ENCODE measurements around the gene LYVE1. TPM values are rescaled to one million over a fixed set of nuclear protein-coding genes. Genes with fewer than 3 reads are reported as not detected.
"Not testable (repeated sequence)": the region's sequence is repeated elsewhere in the genome, so short reads cannot be mapped to it uniquely, and the experiment has no call there.

The LYVE1 gene
- total RNA-seq, 1 donor from 2014 or later: not detected

GRCh38 chr11:10602366-10602765 is 33.9 kb upstream of the LYVE1 start:
- Mint-ChIP-seq H3K27ac (no peak overlapping the region), H3K4me1 (ENCODE audit: low read depth) (peaks cover 12% of the 10 kb centered on the region), H3K27me3 (ENCODE audit: low read depth) (no peaks in the 10 kb centered on the region), H3K9me3 (no peaks in the 10 kb centered on the region), H3K36me3 (ENCODE audit: low read depth) (no peaks in the 10 kb centered on the region), H3K4me3 (ENCODE audit: low read depth) (no peak overlapping the region)
- intact Hi-C loops (cut with micrococcal nuclease): no loop called here
- DNase-seq (ENCODE audit: low spot score): no peak

- Mint-ChIP-seq H3K27ac (no peak overlapping the region), H3K27me3 (ENCODE audit: low read depth) (no peaks in the 10 kb centered on the region), H3K36me3 (ENCODE audit: low read depth) (no peaks in the 10 kb centered on the region), H3K9me3 (no peaks in the 10 kb centered on the region), H3K4me3 (ENCODE audit: low read depth) (no peak overlapping the region), H3K4me1 (ENCODE audit: low read depth) (peaks cover 12% of the 10 kb centered on the region)
- DNase-seq (ENCODE audit: low spot score): no peak
- intact Hi-C loops (cut with micrococcal nuclease): no loop called here
Measured at GRCh38 chr11:10601837-10602236, 33.4 kb upstream of the LYVE1 start.

GRCh38 chr11:10600570-10601248 is 32.2 kb upstream of the LYVE1 start:
- no peak overlapping the region for H3K27ac Mint-ChIP-seq
- DNase-seq (ENCODE audit: low spot score): no peak
- peaks cover 8% of the 10 kb centered on the region for H3K9me3 Mint-ChIP-seq
- no peaks in the 10 kb centered on the region for H3K27me3 Mint-ChIP-seq (ENCODE audit: low read depth)
- intact Hi-C loops (cut with micrococcal nuclease): no loop called here
- H3K4me3 Mint-ChIP-seq (ENCODE audit: low read depth): no peak overlapping the region
- no peaks in the 10 kb centered on the region for H3K36me3 Mint-ChIP-seq (ENCODE audit: low read depth)
- peaks cover 3% of the 10 kb centered on the region for H3K4me1 Mint-ChIP-seq (ENCODE audit: low read depth)

GRCh38 chr11:10599388-10600175 is 31.1 kb upstream of the LYVE1 start:
- peaks cover 3% of the 10 kb centered on the region for H3K4me1 Mint-ChIP-seq (ENCODE audit: low read depth)
- no peak overlapping the region for H3K27ac Mint-ChIP-seq
- peaks cover 10% of the 10 kb centered on the region for H3K9me3 Mint-ChIP-seq
- intact Hi-C loops (cut with micrococcal nuclease): no loop called here
- DNase-seq (ENCODE audit: low spot score): no peak
- H3K27me3 Mint-ChIP-seq (ENCODE audit: low read depth): no peaks in the 10 kb centered on the region
- no peak overlapping the region for H3K4me3 Mint-ChIP-seq (ENCODE audit: low read depth)
- H3K36me3 Mint-ChIP-seq (ENCODE audit: low read depth): no peaks in the 10 kb centered on the region

GRCh38 chr11:10598816-10599215 is 30.4 kb upstream of the LYVE1 start:
- Mint-ChIP-seq H3K4me3 (ENCODE audit: low read depth) (no peak overlapping the region), H3K36me3 (ENCODE audit: low read depth) (no peaks in the 10 kb centered on the region), H3K4me1 (ENCODE audit: low read depth) (peaks cover 4% of the 10 kb centered on the region), H3K27me3 (ENCODE audit: low read depth) (no peaks in the 10 kb centered on the region), H3K9me3 (peaks cover 10% of the 10 kb centered on the region), H3K27ac (no peak overlapping the region)
- DNase-seq (ENCODE audit: low spot score): no peak
- intact Hi-C loops (cut with micrococcal nuclease): no loop called here

GRCh38 chr11:10597877-10598351 is 29.4 kb upstream of the LYVE1 start:
- intact Hi-C loops (cut with micrococcal nuclease): no loop called here
- peaks cover 10% of the 10 kb centered on the region for H3K9me3 Mint-ChIP-seq
- peaks cover 4% of the 10 kb centered on the region for H3K4me1 Mint-ChIP-seq (ENCODE audit: low read depth)
- no peaks in the 10 kb centered on the region for H3K36me3 Mint-ChIP-seq (ENCODE audit: low read depth)
- no peak overlapping the region for H3K4me3 Mint-ChIP-seq (ENCODE audit: low read depth)
- no peaks in the 10 kb centered on the region for H3K27me3 Mint-ChIP-seq (ENCODE audit: low read depth)
- no peak overlapping the region for H3K27ac Mint-ChIP-seq
- no peak for DNase-seq (ENCODE audit: low spot score)

GRCh38 chr11:10595840-10596239 is 27.4 kb upstream of the LYVE1 start:
- intact Hi-C loops (cut with micrococcal nuclease); H3K4me1 Mint-ChIP-seq (ENCODE audit: low read depth); H3K36me3 Mint-ChIP-seq (ENCODE audit: low read depth); H3K27me3 Mint-ChIP-seq (ENCODE audit: low read depth); DNase-seq (ENCODE audit: low spot score); H3K9me3 Mint-ChIP-seq; H3K4me3 Mint-ChIP-seq (ENCODE audit: low read depth); H3K27ac Mint-ChIP-seq: not testable (repeated sequence)

- H3K27me3 Mint-ChIP-seq (ENCODE audit: low read depth): peaks cover 3% of the 10 kb centered on the region
- peaks cover 6% of the 10 kb centered on the region for H3K4me1 Mint-ChIP-seq (ENCODE audit: low read depth)
- DNase-seq (ENCODE audit: low spot score): no peak
- H3K36me3 Mint-ChIP-seq (ENCODE audit: low read depth): no peaks in the 10 kb centered on the region
- H3K27ac Mint-ChIP-seq: no peak overlapping the region
- H3K4me3 Mint-ChIP-seq (ENCODE audit: low read depth): no peak overlapping the region
- intact Hi-C loops (cut with micrococcal nuclease): no loop called here
- peaks cover 10% of the 10 kb centered on the region for H3K9me3 Mint-ChIP-seq
Measured at GRCh38 chr11:10594407-10594806, 25.9 kb upstream of the LYVE1 start.

- intact Hi-C loops (cut with micrococcal nuclease): no loop called here
- peaks cover 10% of the 10 kb centered on the region for H3K9me3 Mint-ChIP-seq
- no peak for DNase-seq (ENCODE audit: low spot score)
- H3K27ac Mint-ChIP-seq: no peak overlapping the region
- H3K4me1 Mint-ChIP-seq (ENCODE audit: low read depth): peaks cover 12% of the 10 kb centered on the region
- no peaks in the 10 kb centered on the region for H3K36me3 Mint-ChIP-seq (ENCODE audit: low read depth)
- H3K27me3 Mint-ChIP-seq (ENCODE audit: low read depth): peaks cover 3% of the 10 kb centered on the region
- H3K4me3 Mint-ChIP-seq (ENCODE audit: low read depth): no peak overlapping the region
Measured at GRCh38 chr11:10592331-10592730, 23.9 kb upstream of the LYVE1 start.

GRCh38 chr11:10591741-10592140 is 23.3 kb upstream of the LYVE1 start:
- Mint-ChIP-seq H3K27ac (no peak overlapping the region), H3K27me3 (ENCODE audit: low read depth) (peaks cover 3% of the 10 kb centered on the region), H3K36me3 (ENCODE audit: low read depth) (no peaks in the 10 kb centered on the region), H3K4me3 (ENCODE audit: low read depth) (no peak overlapping the region), H3K4me1 (ENCODE audit: low read depth) (peaks cover 15% of the 10 kb centered on the region), H3K9me3 (peaks cover 10% of the 10 kb centered on the region)
- DNase-seq (ENCODE audit: low spot score): no peak
- intact Hi-C loops (cut with micrococcal nuclease): no loop called here

GRCh38 chr11:10590218-10590915 is 21.9 kb upstream of the LYVE1 start:
- intact Hi-C loops (cut with micrococcal nuclease): no loop called here
- H3K4me1 Mint-ChIP-seq (ENCODE audit: low read depth): peaks cover 18% of the 10 kb centered on the region
- peaks cover 6% of the 10 kb centered on the region for H3K27me3 Mint-ChIP-seq (ENCODE audit: low read depth)
- DNase-seq (ENCODE audit: low spot score): no peak
- H3K4me3 Mint-ChIP-seq (ENCODE audit: low read depth): no peak overlapping the region
- H3K27ac Mint-ChIP-seq: no peak overlapping the region
- no peaks in the 10 kb centered on the region for H3K9me3 Mint-ChIP-seq
- no peaks in the 10 kb centered on the region for H3K36me3 Mint-ChIP-seq (ENCODE audit: low read depth)

GRCh38 chr11:10588904-10589303 is 20.4 kb upstream of the LYVE1 start:
- peaks cover 14% of the 10 kb centered on the region for H3K4me1 Mint-ChIP-seq (ENCODE audit: low read depth)

GRCh38 chr11:10587995-10588394 is 19.5 kb upstream of the LYVE1 start:
- no peak overlapping the region for H3K27ac Mint-ChIP-seq
- H3K27me3 Mint-ChIP-seq (ENCODE audit: low read depth): peaks cover 15% of the 10 kb centered on the region
- no peak for DNase-seq (ENCODE audit: low spot score)
- intact Hi-C loops (cut with micrococcal nuclease): no loop called here
- H3K36me3 Mint-ChIP-seq (ENCODE audit: low read depth): no peaks in the 10 kb centered on the region
- peaks cover 14% of the 10 kb centered on the region for H3K4me1 Mint-ChIP-seq (ENCODE audit: low read depth)
- H3K4me3 Mint-ChIP-seq (ENCODE audit: low read depth): no peak overlapping the region
- H3K9me3 Mint-ChIP-seq: no peaks in the 10 kb centered on the region

More at GRCh38 chr11:10588904-10589303, 20.4 kb upstream of the LYVE1 start:
- H3K4me3 Mint-ChIP-seq (ENCODE audit: low read depth): no peak overlapping the region
- no peaks in the 10 kb centered on the region for H3K36me3 Mint-ChIP-seq (ENCODE audit: low read depth)
- no peak overlapping the region for H3K27ac Mint-ChIP-seq
- DNase-seq (ENCODE audit: low spot score): no peak
- H3K9me3 Mint-ChIP-seq: no peaks in the 10 kb centered on the region
- intact Hi-C loops (cut with micrococcal nuclease): no loop called here
- peaks cover 6% of the 10 kb centered on the region for H3K27me3 Mint-ChIP-seq (ENCODE audit: low read depth)
